ENCODE measurements around the gene BTN3A1.
"Not testable (repeated sequence)": the region's sequence is repeated elsewhere in the genome, so short reads cannot be mapped to it uniquely, and the experiment has no call there.

DNA sequence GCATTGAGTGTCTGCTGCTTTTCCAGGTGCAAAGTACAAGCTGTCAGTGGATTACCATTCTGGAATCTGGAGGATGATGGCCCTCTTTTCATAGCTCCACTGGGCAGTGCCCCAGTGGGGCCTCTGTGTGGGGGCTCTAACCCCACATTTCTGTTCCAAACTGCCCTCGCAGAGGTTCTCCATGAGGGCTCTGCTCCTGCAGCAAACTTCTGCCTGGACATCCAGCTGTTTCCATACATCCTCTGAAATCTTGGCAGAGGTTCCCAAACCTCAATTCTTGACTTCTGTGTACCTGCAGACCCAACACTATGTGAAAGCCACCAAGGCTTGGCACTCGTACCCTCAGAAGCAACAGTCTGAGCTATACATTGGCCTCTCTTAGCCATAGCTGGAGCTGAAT lies 16.0 kb downstream of the BTN3A1 start:
- TF ChIP-seq, protein P1, sequence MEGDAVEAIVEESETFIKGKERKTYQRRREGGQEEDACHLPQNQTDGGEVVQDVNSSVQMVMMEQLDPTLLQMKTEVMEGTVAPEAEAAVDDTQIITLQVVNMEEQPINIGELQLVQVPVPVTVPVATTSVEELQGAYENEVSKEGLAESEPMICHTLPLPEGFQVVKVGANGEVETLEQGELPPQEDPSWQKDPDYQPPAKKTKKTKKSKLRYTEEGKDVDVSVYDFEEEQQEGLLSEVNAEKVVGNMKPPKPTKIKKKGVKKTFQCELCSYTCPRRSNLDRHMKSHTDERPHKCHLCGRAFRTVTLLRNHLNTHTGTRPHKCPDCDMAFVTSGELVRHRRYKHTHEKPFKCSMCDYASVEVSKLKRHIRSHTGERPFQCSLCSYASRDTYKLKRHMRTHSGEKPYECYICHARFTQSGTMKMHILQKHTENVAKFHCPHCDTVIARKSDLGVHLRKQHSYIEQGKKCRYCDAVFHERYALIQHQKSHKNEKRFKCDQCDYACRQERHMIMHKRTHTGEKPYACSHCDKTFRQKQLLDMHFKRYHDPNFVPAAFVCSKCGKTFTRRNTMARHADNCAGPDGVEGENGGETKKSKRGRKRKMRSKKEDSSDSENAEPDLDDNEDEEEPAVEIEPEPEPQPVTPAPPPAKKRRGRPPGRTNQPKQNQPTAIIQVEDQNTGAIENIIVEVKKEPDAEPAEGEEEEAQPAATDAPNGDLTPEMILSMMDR (conservative IDR thresholded peaks at IDR 0.05; ENCODE audit: low read length) = not testable (repeated sequence)
- not testable (repeated sequence) for TF ChIP-seq EZH2phosphoT487 (IDR thresholded peaks at IDR 0.05; ENCODE audit: borderline replicate concordance, low read depth, low read length)

Measured in OCI-LY7 (cell line).